ENCODE measurements around the gene INSC.

The INSC gene

DNA sequence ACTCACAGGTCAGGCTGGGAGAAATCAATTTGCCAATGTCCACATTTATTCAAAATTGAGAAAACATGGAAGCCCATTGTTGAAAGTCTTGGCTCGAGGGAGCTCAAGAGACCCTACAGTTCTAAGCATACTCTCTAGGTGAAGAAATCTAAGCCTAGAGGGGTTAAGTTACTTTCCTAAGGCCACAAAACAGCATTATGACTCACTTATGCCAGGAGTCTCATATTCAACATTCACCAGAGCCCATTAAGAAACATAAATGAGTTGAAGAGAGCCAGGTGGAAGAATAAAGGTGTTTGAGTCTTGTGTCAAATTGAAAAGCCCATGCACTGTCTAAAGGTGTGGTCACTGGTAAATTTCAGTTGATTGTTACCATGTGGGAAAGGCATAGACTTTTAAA, 108.1 kb downstream of the INSC start:
- DNase-seq (ENCODE audit: low read depth): no peak

DNA sequence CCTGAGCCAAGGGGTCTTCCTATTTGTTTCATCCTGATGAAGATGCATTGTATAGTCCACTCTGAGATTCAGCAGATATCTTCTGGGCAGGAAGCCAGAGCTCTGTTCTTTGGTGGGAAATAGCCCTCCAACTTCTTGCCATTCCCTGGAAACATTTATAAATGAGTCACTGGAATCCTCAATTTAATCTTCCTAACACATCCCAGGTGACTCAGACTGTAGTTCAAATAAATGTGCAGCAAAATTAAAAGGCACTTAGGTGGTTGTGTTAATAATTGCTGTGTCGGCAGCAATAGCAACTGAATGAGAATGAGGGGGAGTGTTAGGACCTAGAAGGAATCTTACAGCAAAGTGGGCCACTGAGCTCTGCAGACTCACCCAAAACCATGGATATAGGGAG, 108.6 kb downstream of the INSC start:
- DNase-seq (ENCODE audit: low read depth): no peak

DNA sequence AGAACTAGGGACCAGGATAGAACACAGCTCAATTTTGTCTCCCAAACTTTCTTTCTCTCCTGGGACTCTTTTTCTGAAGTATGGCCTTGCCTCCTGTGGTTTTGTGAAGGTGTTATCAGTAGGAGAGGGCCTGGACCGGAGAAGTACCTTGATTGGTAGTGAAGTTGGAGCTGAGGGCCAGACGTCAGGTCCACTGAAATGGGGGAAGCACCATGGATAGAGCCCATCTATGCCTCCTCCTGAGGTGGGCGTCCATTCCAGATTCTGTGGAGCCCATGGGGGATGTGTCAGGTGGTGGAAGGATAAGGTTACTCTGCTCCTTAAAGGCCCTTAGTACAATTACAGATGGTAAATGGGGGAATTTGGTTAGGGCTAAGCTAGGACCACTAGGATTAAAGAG, 109.7 kb downstream of the INSC start:
- no peak for DNase-seq (ENCODE audit: low read depth)

DNA sequence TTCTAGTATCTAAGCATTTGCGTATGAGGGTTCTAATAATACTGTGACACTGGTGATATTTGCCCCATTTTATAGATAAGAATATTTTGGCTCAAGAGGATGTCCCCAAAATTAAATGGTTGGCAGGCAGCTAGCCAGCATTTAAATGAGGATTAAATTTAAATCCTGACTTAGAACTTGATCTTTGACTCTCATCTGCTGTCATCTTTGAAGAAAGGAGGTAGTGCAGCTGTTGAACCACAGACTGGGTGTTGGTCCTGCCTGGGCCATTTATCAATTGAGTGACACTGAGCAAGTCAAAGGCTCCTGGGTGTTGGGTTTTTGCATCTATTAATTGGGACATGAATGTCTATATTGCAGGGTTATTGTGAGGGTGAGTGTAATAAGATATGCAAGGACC, 112.3 kb downstream of the INSC start:
- DNase-seq (ENCODE audit: low read depth): no peak

DNA sequence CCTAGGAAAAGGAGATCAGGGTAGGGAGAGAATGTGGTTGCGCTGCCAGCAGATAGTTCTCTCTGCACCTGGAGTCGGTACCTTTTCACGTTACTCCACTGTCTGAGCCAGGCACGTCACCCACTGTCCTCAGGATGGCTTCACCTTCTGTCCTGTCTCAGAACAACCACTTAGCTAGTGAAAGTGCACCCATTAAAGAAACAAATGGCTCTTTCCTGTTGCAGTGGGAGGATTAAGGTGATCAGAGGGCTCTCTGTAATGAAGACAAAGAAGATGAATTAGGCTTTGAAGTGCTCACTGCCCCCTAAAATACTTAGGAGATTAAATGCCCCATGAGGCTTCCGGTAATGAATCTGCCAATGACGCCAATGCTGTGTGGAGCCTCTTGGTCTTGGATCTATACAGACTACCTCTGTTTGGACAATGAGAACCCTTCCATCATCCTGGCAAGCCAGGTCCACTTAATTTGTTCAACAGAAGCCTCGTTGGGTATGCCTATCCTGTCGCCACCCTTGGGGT, 113.7 kb downstream of the INSC start:
- DNase-seq (ENCODE audit: low read depth): no peak

DNA sequence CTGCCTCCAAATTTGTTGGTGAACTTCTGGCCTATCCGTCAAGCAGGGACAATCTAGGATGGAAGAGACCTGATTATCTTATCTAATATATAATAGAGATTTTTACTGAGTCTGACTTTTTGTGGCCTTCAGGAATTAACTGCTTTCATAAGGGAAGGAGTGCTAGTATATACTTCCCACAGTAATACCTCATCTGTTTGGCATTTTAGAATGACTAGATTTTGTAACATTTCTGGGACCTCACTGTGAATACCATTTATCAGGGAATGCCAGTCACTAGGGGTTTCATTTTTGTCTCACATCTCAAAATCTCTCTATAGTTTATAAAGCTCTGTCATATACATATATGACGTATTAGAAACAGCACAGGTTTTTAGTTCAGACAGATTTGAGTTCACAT, 114.3 kb downstream of the INSC start:
- DNase-seq (ENCODE audit: low read depth): no peak

DNA sequence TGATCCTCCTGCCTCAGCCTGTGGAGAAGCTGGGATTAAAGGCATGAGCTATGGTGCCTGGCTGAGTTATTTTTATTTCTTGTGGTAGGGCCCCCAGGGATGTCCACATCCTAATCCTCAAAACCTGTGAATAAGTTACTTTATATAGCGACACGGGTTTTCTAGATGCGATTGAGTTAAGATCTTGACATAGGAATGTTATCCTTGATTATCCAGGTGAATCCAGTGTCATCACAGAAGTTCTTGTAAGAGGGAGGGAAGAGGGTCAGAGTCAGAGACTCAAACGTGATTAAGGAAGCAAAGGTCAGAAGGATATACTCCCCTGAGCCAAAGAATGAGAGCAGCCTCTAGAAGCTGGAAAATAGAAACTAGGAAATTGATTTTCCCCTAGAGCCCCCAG, 117.8 kb downstream of the INSC start:
- no peak for DNase-seq (ENCODE audit: low read depth)

DNA sequence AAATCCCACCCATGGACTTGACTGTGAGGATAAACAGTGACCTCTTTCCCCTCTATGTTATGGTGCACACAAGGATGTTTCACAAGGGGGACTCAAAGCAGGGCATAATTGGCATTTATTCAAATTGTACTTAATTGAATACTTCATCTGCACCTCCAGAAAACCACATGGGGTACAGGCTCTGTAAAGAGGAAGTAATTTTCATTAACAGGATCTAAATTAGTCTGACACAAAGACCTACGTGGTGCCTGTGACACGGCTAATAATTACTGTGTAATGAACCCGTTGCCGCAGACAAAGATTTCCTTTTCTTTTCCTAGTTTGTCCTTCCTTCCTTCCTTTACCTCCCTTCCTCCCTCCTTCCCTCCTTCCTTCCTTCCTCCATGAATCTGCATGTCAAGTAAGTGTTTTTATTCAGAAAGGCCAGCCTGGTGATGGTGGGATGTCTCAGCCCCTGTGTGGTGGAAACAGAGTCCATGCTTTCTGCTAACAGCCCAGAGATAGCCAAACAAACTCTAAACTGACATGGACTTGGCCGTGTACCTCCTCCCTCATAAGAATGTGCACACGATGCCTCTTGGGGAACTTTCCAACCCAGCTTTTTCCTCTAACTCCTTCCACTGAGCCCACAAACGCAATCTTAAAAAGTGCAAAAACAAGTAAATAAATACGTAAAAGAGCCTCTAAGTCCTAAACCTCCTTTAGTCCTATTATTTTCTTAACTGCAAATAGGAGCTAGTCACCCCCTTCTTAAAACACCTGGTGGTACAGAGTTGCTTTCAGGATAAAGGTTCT, 118.8 kb downstream of the INSC start:
- no peak for DNase-seq (ENCODE audit: low read depth)

DNA sequence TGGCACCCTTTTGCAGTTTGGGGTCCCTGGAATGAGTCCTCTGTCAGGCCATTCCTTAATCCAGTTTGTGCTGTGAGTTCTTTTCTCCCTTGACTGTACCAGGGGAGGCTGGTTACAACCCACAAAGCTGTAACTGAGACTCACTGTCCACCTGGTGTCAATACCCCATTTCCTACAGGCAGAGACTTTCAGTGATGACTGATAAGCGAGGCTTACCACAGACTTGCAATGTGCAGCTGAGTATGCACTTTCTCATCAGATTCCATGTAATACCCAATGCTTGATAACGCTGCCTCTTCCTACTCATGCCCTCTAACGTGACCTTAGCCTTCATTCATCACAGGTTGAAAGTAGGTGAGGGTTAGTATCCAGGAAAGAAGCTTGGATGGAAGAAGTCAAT, 120.1 kb downstream of the INSC start:
- DNase-seq (ENCODE audit: low read depth): no peak

DNA sequence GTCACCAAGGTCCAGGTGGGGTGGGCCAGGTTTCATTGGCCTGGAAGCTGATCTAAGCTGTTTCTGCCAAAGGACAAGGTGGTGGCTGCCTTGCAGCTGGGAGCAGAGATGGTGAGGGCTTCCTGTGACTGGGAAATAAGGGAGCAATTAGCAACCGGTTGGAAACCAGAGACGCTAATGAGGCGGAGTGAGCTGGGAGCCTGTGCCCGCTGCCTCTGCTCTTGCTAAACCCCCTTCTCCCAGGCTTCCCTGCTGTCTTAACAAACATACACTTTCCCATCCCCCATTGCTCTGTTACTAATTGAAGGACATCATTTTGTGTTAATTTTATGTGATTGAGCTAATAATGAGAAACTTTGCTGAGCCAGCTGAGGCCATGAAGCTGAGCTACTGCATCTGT, 121.8 kb downstream of the INSC start:
- DNase-seq (ENCODE audit: low read depth): no peak

DNA sequence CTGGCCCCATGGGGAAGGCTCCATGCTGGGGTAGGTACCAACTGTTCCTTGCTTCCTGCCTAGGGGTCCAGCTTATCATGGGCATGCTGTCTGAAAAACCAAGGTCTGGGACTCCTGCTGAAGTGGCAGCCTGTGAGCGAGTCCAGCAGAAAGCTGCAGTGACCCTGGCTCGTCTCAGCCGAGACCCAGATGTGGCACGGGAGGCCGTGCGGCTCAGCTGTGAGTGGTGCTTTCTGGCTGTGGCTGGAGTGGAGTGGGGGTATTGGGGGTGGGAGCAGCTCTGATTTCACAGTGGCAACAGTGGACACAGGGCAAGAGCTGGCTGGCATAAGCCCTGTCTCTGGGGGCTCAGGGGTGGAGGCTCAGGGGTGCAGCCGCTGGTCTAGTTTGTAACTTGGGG, 124.1 kb downstream of the INSC start:
- no peak for DNase-seq (ENCODE audit: low read depth)

DNA sequence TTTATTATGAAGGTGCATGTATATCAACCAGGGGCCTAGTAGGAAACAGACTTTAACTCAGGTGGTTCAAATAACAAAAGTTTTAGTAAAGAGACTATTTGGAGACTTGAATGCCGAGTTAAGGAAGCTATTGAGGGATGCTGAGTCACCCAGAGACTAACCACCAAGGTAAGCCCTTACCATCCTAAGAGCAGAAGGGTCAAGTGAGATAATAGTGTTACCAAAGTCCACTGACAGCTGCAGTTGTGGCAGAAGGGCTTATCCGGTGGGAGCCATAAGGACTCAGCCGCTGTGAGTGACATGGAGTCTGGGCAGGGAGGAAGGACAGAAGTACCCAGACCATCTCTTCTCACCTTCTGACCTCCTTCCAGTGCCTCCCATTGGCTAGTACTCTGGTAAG, 134.0 kb downstream of the INSC start:
- no peak for DNase-seq (ENCODE audit: low read depth)

DNA sequence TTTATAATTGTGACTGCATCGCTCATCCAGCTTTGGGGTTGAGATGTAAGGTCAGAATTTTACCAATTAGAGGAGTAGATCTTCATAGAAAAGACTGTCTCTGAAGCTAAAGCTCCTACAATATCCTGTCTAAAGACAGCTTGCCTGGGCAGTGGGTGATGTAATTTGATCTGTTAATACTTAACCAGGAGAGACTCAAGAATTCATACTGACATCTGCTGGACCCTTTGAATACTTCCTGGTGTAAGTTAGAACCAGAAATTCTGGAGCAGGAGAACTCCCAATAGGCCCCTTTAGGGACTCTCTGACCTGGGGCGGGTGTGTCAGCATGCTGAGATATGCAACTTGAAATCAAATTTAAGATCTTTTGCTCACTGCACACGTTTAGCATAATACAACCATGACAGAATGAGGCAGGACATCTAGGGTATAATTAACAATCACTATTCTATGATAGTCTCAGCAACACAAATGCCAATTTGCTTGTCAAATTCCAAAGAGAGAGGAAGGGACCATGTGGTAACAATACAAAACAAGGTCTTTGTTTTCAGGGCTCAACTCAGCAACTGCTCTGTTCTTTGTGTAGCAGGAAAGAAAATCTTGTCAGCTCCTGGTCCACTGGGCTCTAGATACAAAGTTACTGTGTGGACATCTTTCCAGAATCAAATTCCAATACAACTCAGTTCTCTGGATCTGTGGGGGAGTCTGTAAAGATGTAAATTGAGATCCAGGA, 143.9 kb downstream of the INSC start:
- DNase-seq (ENCODE audit: low read depth): no peak

DNA sequence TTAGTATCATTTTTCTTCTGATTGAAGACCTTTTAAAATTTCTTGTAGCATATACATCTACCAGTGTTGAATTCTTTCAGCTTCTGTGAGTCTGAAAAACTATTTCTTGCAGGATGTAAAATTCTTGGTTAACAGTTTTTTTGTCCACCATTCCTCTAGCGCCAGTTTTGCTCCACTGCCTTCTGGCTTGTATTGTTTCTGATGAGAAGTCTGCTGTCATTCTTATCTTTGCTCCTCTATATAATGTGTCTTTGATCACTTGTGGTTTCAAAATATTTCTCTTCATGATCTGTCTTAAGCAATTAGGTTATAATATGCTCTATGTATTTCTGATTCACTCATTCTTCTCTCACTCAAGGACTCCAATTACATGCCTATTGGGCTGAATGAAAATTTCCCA, 152.3 kb downstream of the INSC start:
- no peak for DNase-seq (ENCODE audit: low read depth)

DNA sequence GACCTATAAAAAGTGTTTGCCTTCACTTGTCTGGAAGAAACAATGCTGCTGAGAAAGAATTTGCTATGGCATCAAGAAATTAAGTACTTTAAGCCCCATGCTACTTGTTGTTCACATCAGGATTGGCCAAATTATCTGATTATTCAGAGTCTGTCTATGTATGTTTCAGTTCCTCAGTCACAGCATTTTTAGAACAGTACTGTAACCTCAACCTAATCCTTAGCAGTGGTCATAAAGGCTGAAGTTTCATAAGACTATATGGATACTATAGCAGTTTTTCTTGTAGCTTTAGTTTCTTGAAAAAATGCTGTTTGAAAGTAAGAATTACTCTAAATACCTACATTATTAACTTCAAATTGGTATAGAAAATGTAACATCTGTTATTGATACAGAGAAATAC, 153.9 kb downstream of the INSC start:
- DNase-seq (ENCODE audit: low read depth): no peak

DNA sequence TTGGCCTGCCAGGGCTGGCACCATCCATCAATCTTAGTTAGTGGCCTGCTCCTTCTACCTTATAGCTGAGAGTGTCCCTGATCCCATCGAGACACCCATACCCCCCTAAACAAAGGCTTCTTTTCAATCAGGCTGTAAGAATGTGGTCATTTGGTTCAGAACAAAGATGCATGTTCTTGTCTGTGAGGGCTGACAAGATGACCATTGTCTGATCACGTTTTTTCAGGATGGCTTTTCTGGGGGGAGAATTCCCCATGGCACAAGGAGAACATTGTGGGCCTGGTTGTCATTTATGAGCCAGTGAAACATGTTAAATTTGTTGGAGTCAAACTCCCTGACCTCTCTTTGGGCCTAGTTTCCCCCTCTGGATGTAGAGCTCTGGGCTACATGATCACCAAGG, 160.4 kb downstream of the INSC start:
- DNase-seq (ENCODE audit: low read depth): no peak

DNA sequence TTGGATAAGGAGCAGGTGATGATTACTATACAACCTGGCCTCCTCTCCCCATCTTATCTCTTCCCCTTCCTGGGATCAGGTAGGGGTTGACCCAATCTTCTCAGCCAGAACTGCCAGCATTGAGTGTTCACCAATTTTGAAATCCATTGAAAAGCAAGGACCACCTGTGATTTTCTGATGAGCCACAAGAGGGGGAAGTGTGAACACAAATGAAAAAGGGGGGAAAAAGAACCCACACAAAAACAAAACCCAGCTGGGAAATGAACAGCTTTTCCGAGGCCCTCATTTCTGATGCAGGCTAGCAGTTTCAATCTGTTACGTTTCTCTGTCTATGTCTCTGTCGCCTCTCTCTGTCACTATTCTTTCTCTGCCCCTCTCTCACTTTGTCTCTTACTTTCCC, 161.9 kb downstream of the INSC start:
- no peak for DNase-seq (ENCODE audit: low read depth)

DNA sequence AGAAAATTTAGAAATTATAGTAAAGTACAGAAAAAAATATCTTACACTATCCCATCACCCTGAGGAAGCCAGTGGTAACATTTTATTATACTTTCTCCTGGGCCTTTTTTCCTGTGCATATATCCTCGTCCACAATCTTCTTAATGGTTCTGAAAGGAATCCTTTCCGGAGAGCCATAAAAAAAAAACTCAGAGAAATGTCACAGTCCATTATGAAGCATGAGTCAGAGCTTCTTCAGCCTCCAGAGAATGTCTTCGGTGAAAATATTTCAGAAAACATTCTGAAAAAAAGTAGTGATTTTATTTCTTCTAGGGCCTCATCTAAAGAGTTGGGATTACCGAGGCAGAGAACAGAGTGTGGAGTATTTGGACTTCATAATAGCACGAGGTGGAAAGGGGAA, 163.4 kb downstream of the INSC start:
- DNase-seq (ENCODE audit: low read depth): no peak

DNA sequence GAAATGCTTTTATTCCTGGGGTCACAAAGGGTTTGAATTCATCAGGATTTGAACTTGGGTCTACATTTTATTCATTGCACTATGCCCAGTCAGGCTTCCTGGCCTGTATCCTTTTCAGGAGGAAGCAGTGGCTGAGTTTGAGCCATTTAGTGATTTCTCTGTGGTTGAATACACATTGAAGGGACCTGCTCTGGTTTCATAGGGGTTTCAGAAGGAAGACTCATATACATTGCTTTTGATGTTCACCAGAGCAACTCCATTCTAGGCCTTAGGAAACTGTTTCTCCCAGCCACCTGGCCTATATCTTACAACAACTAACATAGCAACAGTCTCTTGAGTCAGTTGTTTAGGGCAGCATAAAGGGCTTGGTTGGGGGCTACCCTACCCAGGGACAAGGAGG, 165.7 kb downstream of the INSC start:
- DNase-seq (ENCODE audit: low read depth): no peak

DNA sequence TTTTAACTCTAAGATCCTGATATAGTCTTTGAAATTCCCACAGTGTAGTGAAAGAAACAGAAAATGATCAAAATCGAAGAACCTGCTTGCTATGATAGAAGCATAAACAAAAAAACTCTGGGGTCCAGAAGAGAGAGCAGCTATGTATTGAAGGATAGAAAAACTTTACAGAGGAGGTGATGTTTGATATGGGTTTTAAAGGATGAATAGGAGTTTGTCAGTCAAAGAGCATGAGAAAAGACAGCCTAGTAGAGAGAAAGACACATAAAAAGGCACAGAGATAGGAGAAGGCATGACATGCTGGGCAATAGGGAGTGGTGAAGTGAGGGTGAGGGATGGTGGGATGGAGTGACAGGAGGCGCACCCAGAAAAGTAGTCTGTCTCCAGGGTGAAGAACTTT, 168.0 kb downstream of the INSC start:
- DNase-seq (ENCODE audit: low read depth): no peak

DNA sequence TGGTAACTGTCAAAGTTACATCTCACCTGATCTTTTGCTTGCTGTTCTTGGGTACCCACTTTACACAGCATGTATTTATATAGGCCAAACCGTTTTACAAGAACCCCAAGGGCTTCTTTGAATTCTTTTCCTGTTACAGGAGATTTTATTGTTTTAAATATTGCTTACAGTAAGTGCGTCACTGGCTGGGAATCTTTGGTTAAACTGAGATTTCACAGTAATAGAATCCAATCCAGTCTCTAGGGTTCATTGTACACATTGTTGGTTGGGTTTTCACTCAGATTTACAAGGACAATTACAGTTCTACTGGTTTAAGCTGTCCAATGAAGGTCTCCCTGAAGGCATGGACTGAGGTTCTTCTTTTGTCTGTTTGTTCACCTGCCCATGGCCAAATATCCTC, 171.7 kb downstream of the INSC start:
- no peak for DNase-seq (ENCODE audit: low read depth)

DNA sequence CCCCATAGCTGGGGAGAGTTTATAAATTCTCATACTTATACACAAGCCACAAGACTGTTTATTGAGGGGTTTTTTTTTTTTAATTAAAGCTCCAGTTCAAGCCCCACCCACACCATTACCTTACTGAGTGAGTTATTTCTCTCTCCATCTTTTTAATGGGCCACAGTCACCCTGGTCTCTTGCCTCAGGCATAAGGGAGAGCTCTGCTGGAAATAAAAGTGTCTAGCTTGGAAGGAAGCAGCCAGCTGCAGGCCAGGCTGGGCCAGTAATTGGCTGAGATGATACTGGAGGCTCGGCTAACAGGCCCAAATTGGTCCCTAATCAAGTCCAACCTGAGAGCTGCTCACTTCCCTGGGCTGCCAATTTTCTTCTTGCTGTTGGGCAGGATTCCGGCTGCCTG, 174.1 kb downstream of the INSC start:
- no peak for DNase-seq (ENCODE audit: low read depth)

DNA sequence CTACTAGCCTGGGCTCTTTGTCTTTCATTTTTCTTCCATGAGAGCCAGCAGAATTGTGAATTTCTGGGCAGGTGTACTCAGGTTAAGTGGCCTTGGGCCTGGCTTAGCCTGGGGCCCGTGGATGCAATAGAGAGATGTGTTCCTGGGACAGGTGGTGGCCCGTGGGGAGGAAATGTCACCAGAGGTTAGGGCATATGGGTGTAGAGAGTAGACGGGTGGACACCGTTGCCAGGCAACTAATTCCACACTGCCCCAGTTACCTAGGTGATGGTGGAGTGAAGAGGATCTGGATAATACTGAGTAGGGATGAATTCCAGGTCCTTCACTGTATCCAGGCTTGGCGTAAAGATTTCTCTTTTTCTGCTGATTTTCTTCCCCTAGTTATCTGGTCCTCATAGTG, 175.0 kb downstream of the INSC start:
- no peak for DNase-seq (ENCODE audit: low read depth)

DNA sequence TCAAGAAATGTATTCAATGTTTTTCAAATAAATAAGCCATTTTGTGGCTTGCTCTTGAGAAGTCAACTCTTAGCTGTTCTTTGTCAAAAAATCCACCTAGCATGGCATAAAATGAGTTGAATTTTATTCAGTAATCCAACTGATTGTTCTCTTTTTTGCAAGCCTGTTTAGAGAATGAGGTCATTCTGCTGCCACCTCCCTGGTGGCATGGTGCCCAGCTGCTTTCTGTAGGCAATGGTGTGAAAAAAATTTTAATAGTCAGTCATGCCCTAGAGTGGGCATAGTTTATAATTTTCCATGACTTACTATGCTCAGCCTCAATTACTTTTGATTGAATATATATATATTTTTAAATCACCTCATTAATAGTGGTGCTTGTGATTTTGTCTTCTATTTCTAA, 177.2 kb downstream of the INSC start:
- no peak for DNase-seq (ENCODE audit: low read depth)

All from stimulated activated CD8-positive, alpha-beta memory T cell treated with anti-CD3 and anti-CD28 coated beads, Interleukin-12 subunit alpha, Interleukin-12 subunit beta, amount 100 ng/mL, for 1 hour (primary cell).